H1 (cell line): ENCODE data around the gene TECTB. TPM values are rescaled to one million over a fixed set of nuclear protein-coding genes. Genes with fewer than 3 reads are reported as not detected.

Experiments used
- MAFK ChIP-seq: IDR thresholded peaks from 2 replicates; pipeline ENCODE4 v1.6.1; 2012; ENCODE audit warnings: low read depth, mild to moderate bottlenecking, improper control_type of control experiment, low read length
- RNF2 ChIP-seq: fragments of 200-900, 300-1000 bp; sonication (generic); IDR thresholded peaks from 2 replicates; pipeline ENCODE4 v1.7.1; 2016; ENCODE audit warnings: borderline replicate concordance, low read depth, mild to moderate bottlenecking, antibody characterized with exemption, low read length; ENCODE audit not compliant: poor library complexity, severe bottlenecking; ENCODE audit errors: missing control alignments
- SIN3A ChIP-seq, 2 experiments: IDR thresholded peaks in 1 of 2; conservative IDR thresholded peaks in 1 of 2; 2 replicates each; pipeline ENCODE4 v1.6.1; 2011 to 2012; ENCODE audit warnings: low read length in 2 of 2, improper control_type of control experiment in 1 of 2, low read depth in 1 of 2, mild to moderate bottlenecking in 1 of 2
- SP2 ChIP-seq: IDR thresholded peaks from 2 replicates; pipeline ENCODE4 v1.6.1; 2012; ENCODE audit warnings: mild to moderate bottlenecking, low read length, inconsistent platforms
- TEAD4 ChIP-seq: IDR thresholded peaks from 2 replicates; pipeline ENCODE4 v1.6.1; 2012; ENCODE audit warnings: low read depth, low read length, inconsistent platforms, mixed read lengths
- polyA plus RNA-seq, 7 experiments: library from polyadenylated mRNA; depleted of rRNA in 3 of 7; stranded (reverse) in 5 of 7; unstranded in 2 of 7; fragments of >200 nt in 5 of 7; fragments of 200-250 nt in 2 of 7; gene quantifications; 1 replicate in 5 of 7; 2 replicates in 1 of 7; 4 replicates in 1 of 7; pipeline versions ENCODE4 v1.2.1 to v1.2.3, GENCODE V29; 2011 to 2013; ENCODE audit warnings: missing spikeins in 2 of 7, mixed read lengths in 2 of 7
- total RNA-seq: library from RNA; stranded (reverse); fragmentation: NEBNext Ultra II Directional; extraction: Animal tissue kit (Norgen Biotek cat#: 25700); gene quantifications from 2 replicates; pipeline ENCODE4 v1.2.1, GENCODE V29; 2021

The TECTB gene
- total and polyA plus RNA-seq, 2 of the 8 experiments (the other 6 are each of a cell fraction or from before 2014, with no cell fraction given) = not detected

DNA sequence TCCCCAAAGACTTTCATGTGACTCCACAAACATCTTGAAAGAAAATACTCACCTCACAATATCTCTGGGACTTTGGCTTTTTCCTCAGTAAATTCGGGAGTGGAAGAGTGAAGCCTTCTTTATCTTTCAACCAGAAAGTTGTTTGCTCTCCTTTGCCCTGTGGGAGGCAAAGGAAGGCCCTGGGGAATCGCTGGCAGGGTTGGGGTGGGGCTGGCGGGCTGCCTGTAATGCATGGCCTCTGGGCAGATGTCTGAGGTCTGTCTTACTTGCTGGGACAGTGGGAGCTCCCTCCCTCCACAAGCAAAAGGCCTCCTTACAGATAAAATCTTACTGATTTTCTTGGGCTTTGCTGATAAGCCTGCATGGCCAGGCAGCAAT, 24.9 kb downstream of the TECTB start (continued):
- no peak for TF ChIP-seq RNF2
- no peak for TF ChIP-seq SP2
- TF ChIP-seq SIN3A (conservative IDR thresholded peaks at IDR 0.05 in 1 of 2, IDR thresholded peaks at IDR 0.05 in 1 of 2; ENCODE audit: low read depth in 1 of 2, low read length in 2 of 2) = no peak
- no peak for TF ChIP-seq MAFK
- no peak for TF ChIP-seq TEAD4
